Activated CD4-positive, alpha-beta T cell treated with anti-CD3 and anti-CD28 coated beads, Interleukin-2, amount 50 U/mL, for 1 hour (primary cell): Measurements from ENCODE around the gene ERGIC1.
A peak's percentile ranks its signal among the peaks of the same experiment; 100 is the strongest.

Experiments used
- DNase-seq: peaks from one replicate; pipeline ENCODE4 v3.0.0-alpha.2; 2020

ERGIC1 gene

GRCh38 chr5:172903790-172904189, 69.7 kb downstream of the ERGIC1 start:
- DNase-seq: no peak

- no peak for DNase-seq
Measured at GRCh38 chr5:172904312-172904642, 70.2 kb downstream of the ERGIC1 start.

- no peak for DNase-seq
Measured at GRCh38 chr5:172904643-172905345, 70.7 kb downstream of the ERGIC1 start.

- no peak for DNase-seq
Measured at GRCh38 chr5:172905346-172906140, 71.5 kb downstream of the ERGIC1 start.

GRCh38 chr5:172906436-172906835, 72.4 kb downstream of the ERGIC1 start:
- DNase-seq: no peak

- DNase-seq: no peak
Measured at GRCh38 chr5:172906888-172907287, 72.8 kb downstream of the ERGIC1 start.

GRCh38 chr5:172907657-172908056, 73.6 kb downstream of the ERGIC1 start:
- no peak for DNase-seq

- DNase-seq: no peak
Measured at GRCh38 chr5:172908662-172909061, 74.6 kb downstream of the ERGIC1 start.

- no peak for DNase-seq
Measured at GRCh38 chr5:172909931-172910502, 76.0 kb downstream of the ERGIC1 start.

GRCh38 chr5:172910828-172911627, 77.0 kb downstream of the ERGIC1 start:
- DNase-seq: peak; percentile 11

- DNase-seq: no peak
Measured at GRCh38 chr5:172911628-172911880, 77.5 kb downstream of the ERGIC1 start.

- DNase-seq: no peak
Measured at GRCh38 chr5:172911976-172912375, 77.9 kb downstream of the ERGIC1 start.

- DNase-seq: no peak
Measured at GRCh38 chr5:172913117-172913850, 79.2 kb downstream of the ERGIC1 start.

- no peak for DNase-seq
Measured at GRCh38 chr5:172915514-172915913, 81.5 kb downstream of the ERGIC1 start.

GRCh38 chr5:172918421-172919371, 84.6 kb downstream of the ERGIC1 start:
- no peak for DNase-seq

GRCh38 chr5:172919525-172920446, 85.7 kb downstream of the ERGIC1 start:
- DNase-seq: no peak

GRCh38 chr5:172920447-172920849, 86.4 kb downstream of the ERGIC1 start:
- DNase-seq: no peak

- DNase-seq: no peak
Measured at GRCh38 chr5:172920995-172921394, 86.9 kb downstream of the ERGIC1 start.

GRCh38 chr5:172921906-172922305, 87.9 kb downstream of the ERGIC1 start:
- DNase-seq: no peak

GRCh38 chr5:172923539-172923938, 89.5 kb downstream of the ERGIC1 start:
- DNase-seq: no peak
